HG02981 (cell line): Measurements from ENCODE around the gene LTO1.

Source experiments
- ATAC-seq: cut with Tn5 transposase; IDR thresholded peaks from one replicate; pipeline ENCODE4 v1.9.1; 2021; ENCODE audit warnings: mild to moderate bottlenecking, moderate library complexity; ENCODE audit not compliant: unreplicated experiment

LTO1 gene

GRCh38 chr11:69682221-69682620, 7.1 kb upstream of the LTO1 start:
- no peak for ATAC-seq

GRCh38 chr11:69680688-69681087, 5.5 kb upstream of the LTO1 start:
- no peak for ATAC-seq

DNA sequence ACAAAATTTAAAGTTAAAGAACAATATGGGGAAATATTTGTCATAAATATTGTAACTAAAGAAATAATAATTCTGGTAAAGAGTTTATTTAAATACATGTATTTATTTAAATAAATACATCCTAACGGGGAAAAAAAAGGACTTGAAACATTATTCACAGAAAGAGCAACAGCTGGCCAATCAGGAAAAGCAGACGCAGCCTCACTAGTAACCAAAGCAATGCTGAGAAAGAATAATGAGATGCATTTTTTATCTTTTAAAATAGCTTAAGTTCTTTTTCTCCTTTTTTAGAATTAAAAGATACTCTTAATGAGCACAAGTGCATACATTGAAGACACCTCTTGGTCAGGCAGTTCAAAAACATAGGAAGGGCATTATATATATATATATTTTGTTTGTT, 2.6 kb upstream of the LTO1 start:
- no peak for ATAC-seq

DNA sequence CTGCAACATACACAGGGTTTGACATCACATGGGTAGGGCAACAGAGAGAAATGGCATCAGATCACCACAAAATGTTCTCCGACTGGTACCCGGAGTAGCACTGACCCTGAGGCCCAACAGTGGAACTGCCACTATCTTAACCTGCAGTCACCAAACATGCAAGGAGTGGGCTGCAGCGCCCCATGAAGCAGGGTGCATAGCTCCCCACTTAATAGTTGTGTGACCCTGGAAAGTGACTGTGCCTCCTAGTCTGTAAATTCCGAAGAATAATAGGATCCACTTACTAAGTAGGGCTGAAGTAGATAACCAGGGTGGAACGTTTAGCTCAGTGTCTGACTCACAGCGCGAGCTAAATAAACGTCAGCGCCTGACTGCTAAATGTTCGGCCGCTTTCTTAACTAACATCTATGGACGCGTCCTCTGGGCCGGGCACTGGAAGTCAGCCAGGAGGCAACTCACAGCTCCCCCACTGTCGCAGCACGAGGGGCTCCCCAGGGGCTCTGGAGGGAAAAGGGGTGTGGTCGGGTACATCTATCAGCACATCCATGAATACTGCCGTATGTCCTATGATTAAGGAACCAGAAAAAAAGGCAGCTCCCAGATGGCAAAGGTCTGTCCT, 777 bp downstream of the LTO1 start:
- no peak for ATAC-seq

- no peak for ATAC-seq
These were observed 3.3 kb downstream of the LTO1 start for GRCh38 chr11:69671734-69672465.

- no peak for ATAC-seq
These were observed 4.9 kb downstream of the LTO1 start for GRCh38 chr11:69670158-69670845.

- no peak for ATAC-seq
These were observed 5.7 kb downstream of the LTO1 start for GRCh38 chr11:69669486-69669885.

- ATAC-seq: no peak
These were observed 7.2 kb downstream of the LTO1 start for GRCh38 chr11:69667619-69668604.

GRCh38 chr11:69666752-69667536, 8.2 kb downstream of the LTO1 start:
- ATAC-seq: no peak

GRCh38 chr11:69666261-69666660, 8.9 kb downstream of the LTO1 start:
- no peak for ATAC-seq

DNA sequence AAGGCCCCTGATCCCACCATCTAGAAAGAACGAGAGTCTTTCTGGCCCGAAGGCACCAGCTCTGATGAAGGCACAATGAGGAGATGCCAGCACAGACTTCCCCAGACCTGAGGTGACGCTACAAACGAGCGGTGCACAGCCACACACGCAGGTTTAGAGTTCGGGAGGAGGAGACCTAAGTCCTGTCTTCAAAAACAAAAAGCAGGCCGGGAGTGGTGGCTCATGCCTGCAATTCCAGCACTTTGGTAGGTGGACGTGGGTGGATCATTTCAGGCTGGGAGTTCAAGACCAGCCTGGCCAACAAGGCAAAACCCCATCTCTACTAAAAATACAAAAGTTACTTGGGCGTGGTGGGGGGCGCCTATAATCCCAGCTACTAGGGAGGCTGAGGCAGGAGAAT, 9.5 kb downstream of the LTO1 start:
- ATAC-seq: no peak

DNA sequence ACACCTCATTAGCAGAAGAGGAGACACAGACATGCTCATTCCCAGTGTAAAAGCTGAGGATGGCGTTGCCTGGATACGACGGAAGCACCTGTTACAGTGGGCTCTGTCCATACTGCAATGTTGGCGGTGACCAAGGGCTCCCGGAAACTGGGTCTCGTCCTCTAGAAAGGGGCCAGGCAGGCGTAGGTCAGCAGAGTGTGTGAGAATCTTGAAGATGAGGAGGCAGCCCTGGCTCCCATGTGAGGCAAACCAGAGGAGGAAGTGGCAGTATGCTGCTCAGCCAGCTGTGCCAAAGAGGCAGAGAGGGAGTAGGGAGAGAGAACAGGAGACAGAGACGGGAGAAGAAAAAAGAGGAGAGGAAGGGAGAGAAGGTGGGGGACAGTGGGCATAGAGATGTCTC, 10.3 kb downstream of the LTO1 start:
- ATAC-seq: no peak

- no peak for ATAC-seq
These were observed 10.9 kb downstream of the LTO1 start for GRCh38 chr11:69664103-69664775.

- ATAC-seq: no peak
These were observed 11.8 kb downstream of the LTO1 start for GRCh38 chr11:69663326-69663725.

GRCh38 chr11:69662806-69663205, 12.3 kb downstream of the LTO1 start:
- ATAC-seq: no peak

DNA sequence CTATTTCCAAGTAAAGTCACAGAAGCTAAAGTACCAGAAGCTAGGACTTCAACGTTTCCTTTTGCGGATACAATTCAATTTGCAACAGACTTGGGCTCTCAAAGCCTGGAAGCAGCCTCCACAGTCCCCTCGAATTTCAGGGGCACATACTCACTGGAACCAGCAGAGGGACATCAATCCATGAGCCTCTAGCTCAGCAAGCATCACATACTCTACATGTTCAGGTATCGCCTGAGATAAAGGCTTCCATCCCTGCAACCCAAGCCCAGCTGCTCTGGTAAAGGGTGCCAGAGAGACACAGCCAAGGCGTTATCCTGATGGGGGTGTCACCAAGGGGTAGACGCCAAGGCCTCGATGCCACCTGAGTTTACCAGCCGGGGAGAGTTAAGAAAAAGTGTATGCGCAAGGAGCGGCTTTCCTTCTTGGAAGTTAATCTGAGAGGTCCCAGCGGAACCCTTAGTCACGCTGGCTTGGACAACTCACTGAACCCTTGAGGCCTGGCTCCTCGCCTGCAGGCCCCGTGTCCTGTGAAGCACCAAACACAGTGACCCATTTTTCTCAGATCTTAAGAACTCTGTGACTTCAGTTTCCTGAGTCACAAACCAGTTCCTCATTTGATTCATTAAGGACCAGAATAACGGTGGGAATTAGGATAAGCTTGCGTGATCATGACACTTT, 13.0 kb downstream of the LTO1 start:
- no peak for ATAC-seq

DNA sequence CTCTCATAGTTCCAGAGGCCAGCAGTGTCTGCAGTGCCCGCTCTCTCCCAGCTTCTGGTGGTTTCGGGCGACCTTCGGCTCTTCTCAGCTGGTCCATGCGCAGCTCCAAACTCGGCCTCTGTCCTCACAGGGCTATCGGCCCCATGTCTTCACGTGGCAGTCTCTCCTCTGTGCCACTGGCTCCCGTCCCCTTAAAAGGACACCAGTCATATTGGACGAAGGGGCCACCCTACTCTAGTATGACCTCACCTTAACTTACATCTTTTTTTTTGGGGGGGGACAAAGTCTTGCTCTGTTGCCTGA, 13.8 kb downstream of the LTO1 start:
- ATAC-seq: no peak

DNA sequence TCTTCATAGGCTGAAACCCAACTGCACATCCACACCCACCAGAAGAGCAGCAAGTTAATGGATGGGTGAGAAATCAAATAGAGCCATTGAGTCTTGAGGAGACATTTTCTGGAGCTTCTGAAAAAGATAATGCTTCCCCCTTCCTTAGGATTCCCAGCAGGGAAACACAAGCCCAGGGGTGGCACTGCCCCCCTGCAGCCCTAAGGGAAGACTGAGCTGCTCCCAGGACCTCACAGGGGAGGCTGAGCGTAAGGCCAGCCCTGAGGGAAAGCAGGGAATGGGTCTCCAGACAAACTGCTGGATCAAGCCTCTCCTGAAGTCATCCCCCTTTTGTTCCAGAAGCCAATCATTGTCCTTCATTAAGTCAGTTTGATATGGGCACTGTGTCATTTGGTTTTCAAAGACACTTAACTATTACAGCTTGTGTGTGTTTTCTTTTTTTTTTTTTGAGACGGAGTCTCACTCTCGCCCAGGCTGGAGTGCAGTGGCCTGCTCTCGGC, 15.1 kb downstream of the LTO1 start:
- no peak for ATAC-seq

GRCh38 chr11:69659591-69659990, 15.6 kb downstream of the LTO1 start:
- ATAC-seq: no peak
